ENCODE results near the gene WIPF3.

The WIPF3 gene

DNA sequence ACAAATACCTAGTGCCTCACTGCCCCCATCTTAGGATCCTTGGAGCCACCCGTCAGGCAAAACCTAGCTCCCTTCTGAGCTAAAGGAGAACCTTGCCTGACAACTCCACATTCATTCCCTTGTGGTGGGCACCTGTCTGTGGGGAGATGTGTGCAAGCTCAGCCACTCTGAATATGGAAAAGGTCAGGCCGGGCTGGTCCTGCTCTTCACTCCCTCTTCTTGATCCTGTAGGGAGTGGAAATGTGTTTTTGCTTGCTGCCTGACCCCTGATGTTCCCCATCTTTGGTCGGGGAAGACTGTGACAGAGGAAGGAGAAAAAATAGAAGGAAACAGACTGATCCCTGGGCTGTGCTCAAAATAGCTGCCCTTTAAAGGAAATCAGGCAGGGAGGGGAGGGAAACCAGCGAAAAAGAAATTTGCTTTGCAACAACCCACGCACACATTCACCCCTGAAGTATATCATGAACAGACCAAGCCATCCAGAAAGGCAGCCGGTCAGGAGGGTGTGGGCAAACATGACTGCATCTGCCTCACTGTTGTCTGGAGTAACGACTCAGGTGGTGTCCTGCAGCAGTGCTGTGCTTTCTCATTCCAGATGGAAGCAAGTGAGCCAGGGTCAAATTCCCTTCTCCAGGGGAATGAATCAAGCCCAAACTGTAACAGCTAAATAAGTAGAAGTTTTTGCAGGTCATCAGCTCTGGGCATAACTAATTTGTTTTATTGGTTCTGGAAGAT is 109.3 kb downstream of the WIPF3 start:
- no peak for DNase-seq (ENCODE audit: low spot score)

DNA sequence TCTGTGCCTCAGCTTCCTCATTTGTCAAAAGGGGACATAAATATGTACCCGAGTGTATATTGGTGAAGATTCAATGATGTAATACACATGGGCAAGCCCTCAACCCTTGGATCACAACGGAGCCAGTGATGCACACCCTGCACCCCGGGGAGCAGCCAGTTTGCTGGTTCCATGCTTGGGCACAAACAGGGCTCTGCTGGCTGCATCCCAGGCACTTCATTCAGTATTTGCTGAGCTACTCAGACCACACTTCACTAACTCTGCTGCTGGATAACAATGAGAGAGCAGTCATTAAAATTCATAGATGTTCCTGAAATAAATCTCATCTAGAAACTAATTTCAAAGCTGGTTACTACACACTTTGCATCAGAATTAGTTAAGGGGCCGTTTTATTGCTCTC is 111.3 kb downstream of the WIPF3 start:
- no peak for DNase-seq (ENCODE audit: low spot score)

DNA sequence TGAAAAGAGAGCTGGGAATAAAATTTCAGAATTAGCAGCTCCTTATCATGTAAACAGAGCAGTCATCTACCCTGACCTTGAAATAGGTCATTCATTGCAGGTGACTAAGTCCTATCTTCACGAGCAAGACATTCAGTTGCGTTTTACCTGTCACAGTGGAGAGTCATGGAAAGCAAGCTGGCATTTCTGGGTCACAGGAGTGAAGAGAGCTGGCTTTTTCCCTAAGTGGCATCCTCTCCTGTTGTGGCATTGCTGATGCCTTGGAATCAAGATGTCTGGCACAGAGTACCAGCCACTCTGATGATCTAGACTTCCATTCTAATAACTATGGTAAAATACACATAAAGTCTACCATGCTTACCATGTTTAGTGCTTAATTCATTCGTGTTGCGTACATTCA is 112.5 kb downstream of the WIPF3 start:
- no peak for DNase-seq (ENCODE audit: low spot score)

DNA sequence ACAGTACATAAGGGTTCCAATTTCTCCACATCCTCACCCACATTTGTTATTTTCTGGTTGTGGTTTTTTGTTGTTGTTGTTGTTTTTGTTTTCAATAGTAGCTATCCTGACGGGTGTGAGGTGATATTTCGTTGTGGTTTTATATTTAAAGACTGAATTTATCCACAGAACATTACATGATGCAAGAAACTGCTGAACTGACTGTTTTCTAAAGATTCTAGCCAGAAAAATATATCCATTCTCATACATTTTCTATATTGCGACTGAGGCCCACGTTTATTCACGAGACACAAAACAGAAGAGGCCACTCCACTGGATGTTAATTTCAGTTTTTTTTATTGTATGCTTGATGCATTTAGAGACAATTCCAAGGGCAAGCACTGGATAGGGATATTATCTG is 113.5 kb downstream of the WIPF3 start:
- DNase-seq (ENCODE audit: low spot score): no peak

DNA sequence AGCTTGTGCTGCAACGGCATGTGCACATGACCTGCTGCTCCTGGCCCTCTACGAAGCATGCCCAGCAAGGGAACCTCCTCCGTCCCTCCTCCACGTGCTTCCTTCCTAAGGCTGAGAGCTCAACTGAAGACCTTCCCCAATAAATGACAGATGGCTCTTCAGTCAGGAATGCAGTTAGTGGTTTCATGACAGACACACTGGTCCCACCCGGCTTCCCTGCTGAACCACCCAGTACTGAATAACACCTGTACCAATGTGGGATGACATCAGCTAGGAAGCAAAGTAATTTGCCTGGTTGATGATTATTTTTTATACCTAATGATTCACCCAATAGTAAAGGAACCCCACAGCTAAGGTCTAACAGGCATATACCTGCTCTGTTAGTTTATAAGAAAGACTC is 114.2 kb downstream of the WIPF3 start:
- no peak for DNase-seq (ENCODE audit: low spot score)

DNA sequence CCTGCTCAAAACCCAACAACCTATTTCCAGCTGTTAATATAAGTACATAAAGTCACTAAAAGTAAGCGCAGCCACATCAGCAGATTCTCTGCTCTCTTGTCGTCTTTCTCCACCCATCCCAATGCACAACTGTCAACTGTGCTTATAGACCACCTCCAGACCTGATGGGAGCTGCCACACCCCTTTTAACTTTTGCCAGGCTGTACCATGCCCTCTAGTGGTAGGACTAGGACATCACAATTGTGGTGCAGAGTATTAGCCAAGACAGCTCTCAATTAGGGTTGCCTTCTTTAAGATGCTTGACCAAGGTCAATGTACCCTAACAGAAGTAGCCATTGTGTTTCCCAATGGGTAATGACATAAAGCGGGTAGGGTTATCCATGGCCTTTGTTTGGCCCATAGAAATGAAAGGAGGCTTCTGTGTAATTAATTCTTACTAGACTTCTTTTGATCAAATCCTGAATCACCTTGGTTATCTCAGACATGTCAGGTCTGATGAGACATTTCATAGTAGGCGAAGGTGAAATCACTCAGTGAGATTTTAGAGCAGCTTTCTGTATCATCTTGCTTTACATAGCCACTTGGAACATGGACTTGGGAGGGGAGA is 115.2 kb downstream of the WIPF3 start:
- peak; percentile 61 for DNase-seq (ENCODE audit: low spot score)

DNA sequence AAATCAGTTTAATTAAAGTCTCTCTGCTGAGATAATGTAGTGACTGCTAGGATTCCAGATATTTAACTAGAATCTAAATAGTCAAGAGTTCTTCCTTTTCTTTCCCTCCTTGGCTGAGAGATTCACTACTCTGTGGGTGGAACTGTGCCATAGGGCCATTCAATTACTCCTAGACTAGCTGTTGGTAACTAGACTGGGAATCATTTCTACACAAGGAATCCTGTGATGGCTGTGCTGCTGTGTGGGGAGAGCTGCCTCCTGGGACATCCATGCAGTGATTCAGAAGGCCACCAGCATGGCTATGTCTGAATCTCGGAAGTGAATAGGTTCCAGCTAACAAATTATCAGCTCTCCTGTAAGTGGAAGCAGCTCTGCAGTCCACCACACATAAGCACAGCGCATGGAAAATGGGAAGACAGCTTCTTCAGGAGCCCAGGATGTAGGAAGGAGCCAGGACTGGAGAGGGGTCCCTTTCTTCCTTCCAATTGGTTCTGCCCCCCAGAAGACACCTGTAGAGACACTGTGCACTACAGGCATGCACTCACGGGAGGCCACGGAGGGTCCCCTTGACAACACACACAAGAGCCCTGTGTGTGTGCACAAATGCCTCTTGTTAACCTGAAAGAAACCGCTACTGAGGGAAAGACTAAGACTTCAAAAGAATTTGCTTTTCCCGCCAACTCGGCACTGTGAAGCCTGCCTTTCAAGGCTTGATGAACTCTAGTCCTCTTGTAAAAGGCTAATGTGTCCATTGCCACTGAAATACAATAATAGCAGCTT is 116.8 kb downstream of the WIPF3 start:
- DNase-seq (ENCODE audit: low spot score): no peak

DNA sequence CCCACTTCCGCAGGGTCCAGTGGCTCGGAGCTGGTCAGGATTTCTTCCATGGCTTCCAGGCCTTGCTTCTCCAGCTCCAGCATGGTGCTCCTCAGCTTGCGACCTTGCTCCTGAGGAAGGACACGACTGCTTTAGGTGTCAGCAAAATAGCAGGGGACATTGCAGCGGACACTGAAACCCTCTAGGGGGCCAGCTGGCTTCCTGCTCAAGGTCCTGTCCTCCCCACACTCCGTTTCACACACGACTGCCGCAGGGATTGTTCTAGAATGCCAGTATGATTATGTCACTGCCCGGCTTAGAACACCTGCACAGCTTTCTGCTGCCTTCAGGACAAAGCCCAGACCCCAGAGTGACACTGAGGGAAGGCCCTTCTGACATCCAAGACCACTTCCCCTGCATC is 117.7 kb downstream of the WIPF3 start:
- DNase-seq (ENCODE audit: low spot score): no peak

DNA sequence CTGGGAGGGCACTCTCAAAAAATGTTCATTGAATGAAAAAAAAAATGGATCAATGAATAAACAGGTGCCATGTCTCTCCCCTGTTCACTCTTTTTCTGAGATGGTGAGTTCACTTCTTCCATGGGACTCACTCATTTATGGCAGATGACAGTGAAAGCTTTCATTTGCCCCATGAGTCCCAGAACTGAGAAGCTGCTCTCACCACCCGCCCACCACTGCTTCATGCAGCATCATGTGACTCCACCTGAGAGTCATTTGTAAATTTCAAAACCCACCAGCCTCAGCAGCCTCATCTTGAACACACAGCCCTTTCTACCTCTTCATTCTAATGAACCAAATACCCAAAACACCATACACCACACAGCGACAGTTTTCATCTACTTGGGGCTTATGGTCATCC is 118.4 kb downstream of the WIPF3 start:
- DNase-seq (ENCODE audit: low spot score): no peak

DNA sequence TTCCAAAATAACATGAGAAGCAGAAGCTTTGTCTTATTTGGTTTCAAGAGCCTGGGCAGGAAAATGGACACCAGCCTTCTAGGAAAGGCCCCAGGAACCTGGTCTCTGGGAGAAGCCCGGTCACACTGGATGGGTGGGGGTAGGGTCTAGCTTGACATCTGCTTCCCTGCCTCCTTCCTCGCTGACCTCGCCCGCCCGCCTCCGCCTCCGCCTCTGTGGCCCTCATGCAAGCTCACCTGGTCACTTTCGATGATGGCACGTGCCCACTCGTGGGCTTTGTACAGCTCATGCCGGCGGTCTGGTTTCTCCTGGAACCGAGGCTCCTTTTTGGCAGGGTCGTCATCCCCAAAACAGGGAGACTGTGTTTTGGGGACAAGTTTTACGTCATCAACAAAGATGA is 119.9 kb downstream of the WIPF3 start:
- DNase-seq (ENCODE audit: low spot score): no peak

DNA sequence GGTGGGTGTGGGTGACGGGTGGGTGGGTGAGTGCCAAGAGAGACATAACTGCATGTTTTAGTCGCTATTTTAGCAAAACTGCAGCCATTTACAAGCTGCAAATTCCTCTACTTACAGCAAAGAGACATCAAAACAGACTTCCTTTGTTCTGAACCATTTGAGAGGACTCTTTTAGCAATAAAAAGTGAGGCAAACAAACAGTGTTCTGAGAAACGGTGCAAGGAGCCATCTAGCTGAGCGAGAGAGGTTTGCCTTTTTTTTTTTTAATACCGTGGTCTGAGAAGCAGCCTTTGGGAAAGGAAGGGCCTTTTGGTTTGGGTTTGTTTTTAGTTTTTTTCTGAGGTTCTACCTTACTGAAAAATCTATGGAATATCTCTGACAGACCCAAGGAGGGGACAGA is 120.4 kb downstream of the WIPF3 start:
- no peak for DNase-seq (ENCODE audit: low spot score)

DNA sequence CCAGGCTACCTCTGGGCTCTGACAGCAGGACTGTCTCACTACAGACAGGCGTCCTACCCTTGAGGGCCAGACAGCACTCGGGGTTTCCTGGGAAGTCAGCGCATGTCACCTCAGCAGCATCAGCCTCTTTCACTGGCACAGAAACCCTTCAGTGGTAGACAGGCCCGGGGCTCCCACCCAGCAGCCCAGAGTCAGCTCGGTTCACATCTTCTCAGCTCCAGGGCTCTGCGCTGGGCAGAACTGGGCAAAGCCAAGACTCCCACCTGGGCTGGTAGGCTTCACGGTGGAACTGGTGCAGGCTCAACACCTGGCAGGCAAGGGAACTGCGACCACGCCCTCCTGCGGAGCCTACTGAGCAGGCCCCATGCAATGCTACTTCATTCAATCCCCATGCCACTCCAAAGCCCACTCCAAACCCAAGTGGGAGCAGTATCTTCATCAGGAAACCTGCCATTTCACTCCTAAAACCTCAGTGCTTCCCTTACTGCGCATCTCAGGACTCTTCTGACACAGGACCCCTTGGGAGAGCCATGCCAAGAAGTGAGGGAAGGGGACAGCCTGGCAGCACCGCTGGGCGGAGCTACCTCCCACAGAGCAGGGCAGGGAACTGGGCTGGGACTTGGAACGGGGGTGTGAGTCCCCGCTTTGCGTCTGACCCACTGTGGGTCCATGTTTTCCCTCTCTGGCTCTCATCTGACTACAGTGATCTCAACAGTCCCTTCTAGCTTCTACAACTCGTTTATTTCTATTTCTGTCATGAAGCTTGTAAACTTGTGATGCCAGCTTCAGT is 122.9 kb downstream of the WIPF3 start:
- DNase-seq (ENCODE audit: low spot score): no peak

DNA sequence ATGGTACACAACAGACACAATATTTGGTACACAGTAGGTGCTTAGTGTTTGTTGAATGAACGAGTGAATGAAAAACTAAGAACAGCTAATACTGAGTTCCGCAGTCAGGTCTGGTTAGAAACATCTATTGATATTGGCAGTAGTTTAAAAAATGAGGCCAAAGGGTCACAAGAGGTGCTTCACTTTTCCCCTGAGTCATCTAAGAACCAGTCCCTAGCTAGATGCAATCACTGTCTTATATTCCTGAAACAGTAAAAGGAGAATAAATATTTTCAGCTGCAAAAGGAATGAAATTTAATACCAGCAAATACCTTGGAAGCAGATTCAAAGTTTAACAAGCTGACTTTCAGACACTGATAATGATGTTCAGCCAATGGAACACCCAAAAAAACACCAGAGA is 128.8 kb downstream of the WIPF3 start:
- no peak for DNase-seq (ENCODE audit: low spot score)

DNA sequence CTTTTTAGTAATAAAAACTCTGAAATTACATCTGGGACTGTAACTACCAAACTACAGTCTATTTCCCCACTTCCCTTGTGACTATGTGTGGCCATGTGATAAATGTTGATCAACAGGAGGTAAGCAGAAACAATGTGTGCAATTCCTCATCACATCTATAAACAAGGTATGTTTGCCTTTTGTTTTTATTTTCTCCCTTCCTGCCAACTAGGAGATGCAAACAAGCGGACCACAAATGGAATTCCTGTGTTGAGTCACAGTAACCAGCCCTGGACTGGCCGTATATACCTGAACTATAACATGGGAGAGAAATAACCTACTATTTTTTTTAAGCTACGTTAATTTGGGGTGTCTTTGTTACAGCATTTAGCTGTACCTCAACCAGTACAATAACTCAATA is 130.8 kb downstream of the WIPF3 start:
- no peak for DNase-seq (ENCODE audit: low spot score)

DNA sequence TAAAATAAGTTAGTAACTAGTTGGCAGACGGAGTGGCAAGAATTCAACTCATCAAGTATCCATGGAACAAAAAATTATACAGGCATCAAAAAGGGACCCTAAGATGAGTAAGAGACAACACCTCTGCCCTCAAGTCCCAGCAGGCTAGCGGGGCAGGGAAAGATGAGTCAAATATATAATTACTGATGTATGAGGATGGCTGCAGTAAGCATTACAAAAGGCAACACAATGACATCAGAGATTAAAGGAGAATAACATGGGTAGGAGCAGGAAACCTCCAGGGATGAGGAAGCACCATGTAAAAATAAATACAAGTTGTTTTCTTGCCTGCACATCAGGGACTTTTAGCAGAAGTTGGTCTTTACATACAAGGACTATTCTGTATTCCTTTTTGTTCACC is 133.9 kb downstream of the WIPF3 start:
- DNase-seq (ENCODE audit: low spot score): no peak

DNA sequence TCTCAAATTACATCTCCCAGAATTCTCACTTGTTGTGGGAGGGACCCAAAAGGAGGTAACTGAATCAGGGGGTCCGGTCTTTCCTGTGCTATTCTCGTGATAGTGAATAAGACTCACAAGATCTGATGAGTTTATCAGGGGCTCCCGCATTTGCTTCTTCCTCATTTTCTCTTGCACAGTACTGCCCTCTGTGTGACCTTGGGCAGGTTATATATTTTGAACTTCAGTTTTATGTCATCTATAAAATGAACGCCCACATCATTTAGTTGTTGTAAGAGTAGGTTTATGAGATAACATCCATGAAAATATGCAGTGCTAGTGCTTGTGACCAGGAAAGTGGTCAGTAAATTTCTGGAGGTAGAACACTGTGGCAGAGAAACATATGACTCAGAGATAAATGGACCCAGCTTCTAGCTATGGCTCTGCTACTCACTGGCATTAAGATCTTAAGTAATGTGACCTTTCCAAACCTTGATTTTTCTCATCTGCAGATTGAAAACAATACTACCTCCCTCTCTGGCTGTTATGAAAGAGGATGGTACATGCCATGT is 139.0 kb downstream of the WIPF3 start:
- DNase-seq (ENCODE audit: low spot score): no peak

DNA sequence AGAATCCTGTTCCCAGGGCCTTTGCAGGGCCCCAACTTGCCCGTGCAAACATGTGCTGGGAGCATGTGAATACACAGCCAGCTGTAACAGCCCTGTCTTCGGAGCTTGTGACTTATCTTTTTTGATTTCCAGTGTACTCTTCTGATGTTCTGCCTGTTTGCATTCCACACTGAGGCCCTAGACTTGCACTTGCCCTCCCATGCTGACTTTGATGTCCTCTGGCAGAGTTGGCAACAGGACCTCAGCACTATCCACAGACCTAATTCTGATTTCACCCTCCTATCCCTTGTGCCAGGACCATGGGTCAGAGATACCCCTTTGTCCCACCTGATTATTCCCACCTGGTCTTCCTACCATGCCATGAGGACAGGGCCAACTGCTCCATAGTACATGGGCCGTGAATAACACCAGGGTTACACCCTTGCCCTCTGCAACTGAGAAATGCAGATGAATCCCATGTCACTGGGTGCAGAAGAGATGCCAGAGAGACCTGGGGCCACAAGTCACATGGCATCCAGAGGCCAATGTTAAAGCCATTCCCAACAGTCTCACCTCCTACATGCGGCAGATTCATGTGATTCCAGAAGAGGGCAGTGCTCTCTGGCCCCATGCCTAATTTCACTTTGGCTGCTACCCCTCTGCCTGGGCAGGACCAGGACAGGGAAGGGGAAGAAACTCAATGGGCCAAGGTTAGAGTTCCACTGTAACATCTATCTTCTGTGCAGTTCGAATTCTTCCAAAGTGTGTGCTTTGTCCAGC is 140.3 kb downstream of the WIPF3 start:
- peak; percentile 22 for DNase-seq (ENCODE audit: low spot score)

DNA sequence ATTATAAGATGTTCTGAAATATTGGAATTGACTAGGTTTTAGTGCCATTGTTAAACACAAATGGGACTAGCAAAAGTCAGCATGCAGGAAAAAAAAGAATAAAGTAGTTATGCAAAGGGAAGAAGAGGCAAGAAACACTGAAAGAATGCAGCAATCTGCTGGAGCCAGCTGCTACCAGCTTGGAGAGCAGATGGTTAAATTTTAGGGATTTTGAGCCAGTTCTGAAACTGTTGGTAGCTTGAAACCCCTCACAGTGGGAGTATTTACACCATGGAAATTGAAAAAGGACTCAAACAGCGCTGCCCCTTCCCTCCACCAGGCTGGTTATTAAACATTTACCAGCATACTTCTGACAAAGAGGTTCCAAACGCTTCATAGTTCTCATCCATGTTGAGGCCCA is 142.3 kb downstream of the WIPF3 start:
- DNase-seq (ENCODE audit: low spot score): no peak

DNA sequence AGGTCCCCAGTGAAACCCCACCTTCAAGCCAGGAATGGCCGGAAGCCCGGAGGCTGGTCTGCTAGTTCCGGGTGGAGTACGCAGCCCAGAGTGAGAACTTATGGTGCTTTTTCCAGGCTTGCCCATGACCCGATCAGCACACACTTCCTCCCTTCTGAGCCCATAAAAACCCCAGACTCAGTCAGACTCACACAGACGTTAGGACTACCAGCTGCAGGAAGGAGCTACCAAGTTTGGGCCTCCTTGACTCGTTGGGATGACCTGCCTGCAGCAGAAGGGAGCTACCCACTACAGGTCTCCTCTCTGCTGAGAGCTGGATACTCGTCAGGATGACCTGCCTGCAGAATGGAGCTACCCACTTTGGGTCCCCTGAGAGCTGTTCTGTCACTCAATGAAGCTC is 144.2 kb downstream of the WIPF3 start:
- DNase-seq (ENCODE audit: low spot score): no peak

DNA sequence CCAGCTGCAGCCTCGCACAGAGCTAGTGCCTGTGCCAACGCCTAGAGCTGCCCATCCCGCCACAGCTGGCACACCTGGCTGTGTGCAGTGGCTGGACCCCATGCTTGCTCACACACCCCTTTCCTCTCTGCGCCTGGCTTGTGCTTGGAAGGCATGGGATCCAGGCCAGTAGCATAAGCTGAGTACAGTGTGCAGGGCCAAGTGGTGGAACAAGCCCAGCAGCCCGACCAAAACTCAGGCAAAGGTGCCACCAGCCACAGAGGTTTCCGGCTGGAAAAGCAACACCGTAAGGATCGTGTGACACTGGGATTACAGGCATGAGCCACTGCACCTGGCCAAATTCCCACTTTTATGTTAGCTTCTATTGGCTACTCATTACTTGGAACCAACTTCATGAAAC is 144.9 kb downstream of the WIPF3 start:
- no peak for DNase-seq (ENCODE audit: low spot score)

DNA sequence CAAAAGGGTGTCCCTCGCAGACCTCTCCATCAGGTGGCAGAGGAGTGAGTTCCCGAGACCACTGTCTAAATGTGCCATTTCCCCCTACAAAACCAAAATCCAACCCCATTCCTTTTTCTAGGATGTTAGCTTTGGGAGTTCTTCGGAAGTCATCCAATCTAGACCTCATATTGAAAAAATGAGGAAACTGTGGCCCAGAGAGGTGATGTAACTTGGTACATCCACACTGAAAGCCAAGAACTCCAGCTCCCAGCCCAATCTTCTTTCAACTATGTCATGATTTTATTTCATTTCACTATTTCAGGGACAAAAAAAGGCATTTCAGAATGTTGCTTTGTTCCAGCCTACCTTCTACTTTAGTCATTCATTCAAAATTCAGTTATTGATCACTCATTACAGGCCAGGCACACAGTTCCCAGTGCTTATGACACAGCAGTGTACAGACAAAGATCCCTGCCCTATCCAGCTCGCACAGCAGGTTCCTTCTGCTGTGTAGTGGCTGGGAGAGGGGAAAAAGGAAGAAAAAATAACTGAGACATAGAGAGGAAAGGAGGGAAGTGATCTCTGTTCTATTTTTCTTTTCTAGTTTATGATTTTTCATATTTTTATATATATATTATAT is 147.5 kb downstream of the WIPF3 start:
- no peak for DNase-seq (ENCODE audit: low spot score)
